ENCODE data around the gene PHACTR3. TPM values are rescaled to one million over a fixed set of nuclear protein-coding genes. Genes with fewer than 3 reads are reported as not detected.

The PHACTR3 gene
- total RNA-seq, 1 experiment from 2014 or later: not detected

DNA sequence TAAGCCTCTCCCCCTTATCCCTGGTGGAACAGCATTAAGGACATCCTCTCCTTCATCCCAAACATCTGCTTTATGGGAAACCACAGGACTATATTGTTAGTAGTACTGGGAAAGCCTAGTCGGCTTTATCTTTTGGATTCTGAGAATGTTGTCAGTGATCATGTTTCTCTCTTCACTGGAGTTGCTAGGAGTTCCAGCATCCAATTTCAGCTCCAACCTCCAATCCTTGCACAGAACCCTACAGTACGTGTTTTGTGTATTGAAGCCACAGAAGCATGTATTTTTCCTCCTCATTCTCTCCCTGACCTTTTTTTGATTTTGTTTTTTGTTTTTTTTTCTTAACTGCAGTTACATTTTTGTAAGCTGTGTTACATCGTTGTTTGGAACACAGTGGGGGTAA lies 84.0 kb downstream of the PHACTR3 start:
- H2BK15ac ChIP-seq (ENCODE audit: low read depth, low read length): no peak overlapping the region
- no CpG with 5 or more reads among the region's 3 CpGs for whole genome bisulfite sequencing (ENCODE audit: extremely low coverage, insufficient read length, low lambda C conversion rate)
- no peak overlapping the region for H2BK5ac ChIP-seq (ENCODE audit: insufficient read length, low read length)
- H3K14ac ChIP-seq (ENCODE audit: insufficient read depth, low read length): no peak overlapping the region
- H4K8ac ChIP-seq (replicated peaks; ENCODE audit: insufficient read length, low read depth, low read length): no peak overlapping the region
- no peak overlapping the region for H2BK20ac ChIP-seq (ENCODE audit: low read depth, low read length, poor library complexity, severe bottlenecking)
- H3K4me1 ChIP-seq (ENCODE audit: insufficient read depth, low read length): no peaks in the 10 kb centered on the region
- TF ChIP-seq, protein P1, sequence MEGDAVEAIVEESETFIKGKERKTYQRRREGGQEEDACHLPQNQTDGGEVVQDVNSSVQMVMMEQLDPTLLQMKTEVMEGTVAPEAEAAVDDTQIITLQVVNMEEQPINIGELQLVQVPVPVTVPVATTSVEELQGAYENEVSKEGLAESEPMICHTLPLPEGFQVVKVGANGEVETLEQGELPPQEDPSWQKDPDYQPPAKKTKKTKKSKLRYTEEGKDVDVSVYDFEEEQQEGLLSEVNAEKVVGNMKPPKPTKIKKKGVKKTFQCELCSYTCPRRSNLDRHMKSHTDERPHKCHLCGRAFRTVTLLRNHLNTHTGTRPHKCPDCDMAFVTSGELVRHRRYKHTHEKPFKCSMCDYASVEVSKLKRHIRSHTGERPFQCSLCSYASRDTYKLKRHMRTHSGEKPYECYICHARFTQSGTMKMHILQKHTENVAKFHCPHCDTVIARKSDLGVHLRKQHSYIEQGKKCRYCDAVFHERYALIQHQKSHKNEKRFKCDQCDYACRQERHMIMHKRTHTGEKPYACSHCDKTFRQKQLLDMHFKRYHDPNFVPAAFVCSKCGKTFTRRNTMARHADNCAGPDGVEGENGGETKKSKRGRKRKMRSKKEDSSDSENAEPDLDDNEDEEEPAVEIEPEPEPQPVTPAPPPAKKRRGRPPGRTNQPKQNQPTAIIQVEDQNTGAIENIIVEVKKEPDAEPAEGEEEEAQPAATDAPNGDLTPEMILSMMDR (conservative IDR thresholded peaks at IDR 0.05): no peak
- H3K27ac ChIP-seq (ENCODE audit: insufficient read length, low read depth, low read length): no peak overlapping the region
- no peak overlapping the region for H3K9ac ChIP-seq (ENCODE audit: extremely low read depth, insufficient read length, low read length)
- no peaks in the 10 kb centered on the region for H4K20me1 ChIP-seq (ENCODE audit: control insufficient read depth, insufficient read depth, insufficient read length)
- H3K56ac ChIP-seq (ENCODE audit: insufficient read length, low read depth, low read length): no peak overlapping the region
- no peak for DNase-seq
- H3K4ac ChIP-seq (ENCODE audit: low read depth, low read length): no peak overlapping the region
- H3K18ac ChIP-seq (ENCODE audit: insufficient read length, low read depth, low read length): no peak overlapping the region
- H3K23me2 ChIP-seq (ENCODE audit: insufficient read length, low read depth, low read length, poor library complexity, severe bottlenecking): peaks cover 4% of the 10 kb centered on the region
- H2AK5ac ChIP-seq (ENCODE audit: insufficient read length, low read length): no peak overlapping the region
- H3K23ac ChIP-seq (ENCODE audit: insufficient read length, low read depth, low read length): no peak overlapping the region
- H3K27me3 ChIP-seq (ENCODE audit: insufficient read depth, low read length): no peaks in the 10 kb centered on the region; the same call in 1 of the 2 replicates
- H2BK120ac ChIP-seq (ENCODE audit: low read depth, low read length, poor library complexity, severe bottlenecking): no peak overlapping the region
- peaks cover 48% of the 10 kb centered on the region for H3K9me3 ChIP-seq (ENCODE audit: control insufficient read depth, low read depth, low read length)
- no peak overlapping the region for H3T11ph ChIP-seq (ENCODE audit: low read length)
- no peak overlapping the region for H2AFZ ChIP-seq (ENCODE audit: low read length)
- no peak overlapping the region for H2BK12ac ChIP-seq (ENCODE audit: insufficient read length, low read depth, low read length)
- H3K36me3 Mint-ChIP-seq (ENCODE audit: insufficient read depth in 1 of 3, low read depth in 3 of 3): peaks cover 0 to 14% (median 0%) of the 10 kb centered on the region in 3 experiments; a peak in 2 of 7 replicates
- H3K4me2 ChIP-seq (ENCODE audit: insufficient read depth, insufficient read length, low read length): no peak overlapping the region
- peaks cover 29% of the 10 kb centered on the region for H3K27me3 Mint-ChIP-seq (ENCODE audit: low read depth)
- H3K4me1 Mint-ChIP-seq: no peaks in the 10 kb centered on the region
- H3K79me2 ChIP-seq (ENCODE audit: insufficient read depth, low read length): no peaks in the 10 kb centered on the region
- no peaks in the 10 kb centered on the region for H3K79me1 ChIP-seq (ENCODE audit: insufficient read depth, low read depth, low read length, poor library complexity, severe bottlenecking)
- H3K4me3 Mint-ChIP-seq: no peak overlapping the region
- H4K5ac ChIP-seq (ENCODE audit: insufficient read length, low read depth, low read length): no peak overlapping the region
- H3K9me3 Mint-ChIP-seq: peaks cover 2 to 55% of the 10 kb centered on the region in 2 experiments; a peak in 2 of 5 replicates
- no peak overlapping the region for H3K27ac Mint-ChIP-seq
- no peak overlapping the region for H4K91ac ChIP-seq (ENCODE audit: insufficient read length, low read depth, low read length)

Measured in H9 (cell line).